PC-3 (cell line): ENCODE measurements around the gene OR6N2. TPM values are rescaled to one million over a fixed set of nuclear protein-coding genes. Genes with fewer than 3 reads are reported as not detected.

Experiments used
- ATAC-seq: fragments of 200-7000 bp; cut with Tn5 transposase; 2 replicates; pipeline ENCODE4 v1.9.1; 2020; ENCODE audit warnings: mild to moderate bottlenecking, moderate library complexity
- BruUV-seq: library from RNA; stranded (reverse); fragments of 400-500 nt; replicated peaks from 2 replicates; lab custom pipeline; 2021; lab: Mats Ljungman, UMichigan
- CTCF ChIA-PET: fragments of 300-600 bp; sonication (Branson Sonifier 250); formaldehyde crosslinking; loops from one replicate; lab custom pipeline; 2022; ENCODE audit warnings: antibody characterized with exemption; lab: Charles Lee
- POLR2A ChIA-PET: fragments of 300-600 bp; sonication (Branson Sonifier 250); formaldehyde crosslinking; loops from one replicate; lab custom pipeline; 2022; ENCODE audit warnings: antibody characterized with exemption; ENCODE audit not compliant: unreplicated experiment; lab: Charles Lee
- DNase-seq: peaks from one replicate; pipeline ENCODE4 v3.0.0-alpha.2; 2015
- H2AFZ ChIP-seq: fragments of 300-600 bp; sonication (generic); 2 replicates; pipeline ENCODE4 v1.6.0; 2016; ENCODE audit warnings: antibody characterized with exemption, low read length
- H3F3A ChIP-seq: fragments of 300-600 bp; sonication (generic); one replicate; pipeline ENCODE4 v1.6.0; 2017; ENCODE audit warnings: antibody characterized with exemption, low read length, control low read depth, mild to moderate bottlenecking; ENCODE audit not compliant: unreplicated experiment
- H3K27ac ChIP-seq: fragments of 300-600 bp; sonication (generic); 2 replicates; pipeline ENCODE4 v1.5.1; 2016; ENCODE audit warnings: mild to moderate bottlenecking, low read length
- H3K27me3 ChIP-seq: fragments of 300-600 bp; sonication (generic); 2 replicates; pipeline ENCODE4 v1.6.1; 2016; ENCODE audit warnings: low read length, mixed read lengths
- H3K36me3 ChIP-seq: fragments of 300-600 bp; sonication (generic); 2 replicates; pipeline ENCODE4 v1.6.1; 2016; ENCODE audit warnings: low read depth, mixed run types, low read length, mixed read lengths
- H3K4me1 ChIP-seq: fragments of 300-600 bp; sonication (generic); 2 replicates; pipeline ENCODE4 v1.5.1; 2016; ENCODE audit warnings: low read length; ENCODE audit not compliant: insufficient read depth
- H3K4me2 ChIP-seq: fragments of 300-600 bp; sonication (generic); 2 replicates; pipeline ENCODE4 v1.6.0; 2016; ENCODE audit warnings: low read length
- H3K4me3 ChIP-seq: fragments of 300-600 bp; sonication (generic); 2 replicates; pipeline ENCODE4 v1.5.1; 2016; ENCODE audit warnings: mild to moderate bottlenecking, low read length, mixed read lengths
- H3K79me2 ChIP-seq: fragments of 300-600 bp; sonication (generic); 2 replicates; pipeline ENCODE4 v1.6.1; 2017; ENCODE audit warnings: low read length, mixed read lengths
- H3K9ac ChIP-seq: fragments of 300-600 bp; sonication (generic); 2 replicates; pipeline ENCODE4 v1.6.0; 2016; ENCODE audit warnings: mild to moderate bottlenecking, low read length
- H3K9me2 ChIP-seq: fragments of 300-600 bp; sonication (generic); replicated peaks from 2 replicates; pipeline ENCODE4 v1.6.1; 2016; ENCODE audit warnings: mixed run types, low read length, mixed read lengths
- H3K9me3 ChIP-seq: fragments of 300-600 bp; sonication (generic); 2 replicates; pipeline ENCODE4 v1.6.1; 2016; ENCODE audit warnings: low read length, mixed read lengths
- H4K20me1 ChIP-seq: fragments of 300-600 bp; sonication (generic); 2 replicates; pipeline ENCODE4 v1.6.1; 2016; ENCODE audit warnings: low read length, mixed read lengths
- CTCF ChIP-seq: fragments of 300-600 bp; sonication (generic); conservative IDR thresholded peaks from 2 replicates; pipeline ENCODE4 v1.5.1; 2017; ENCODE audit warnings: antibody characterized with exemption, low read depth, mild to moderate bottlenecking, low read length
- EZH2 ChIP-seq: fragments of 300-600 bp; sonication (generic); IDR thresholded peaks from one replicate; pipeline ENCODE4 v1.6.1; 2017; ENCODE audit warnings: antibody characterized with exemption, mild to moderate bottlenecking, low read length; ENCODE audit not compliant: unreplicated experiment
- EZH2phosphoT487 ChIP-seq: fragments of 300-600 bp; sonication (generic); IDR thresholded peaks from 2 replicates; pipeline ENCODE4 v1.6.1; 2018; ENCODE audit warnings: mild to moderate bottlenecking, antibody characterized with exemption, low read length, borderline replicate concordance
- intact Hi-C: fragments of 100-400 bp; cut with micrococcal nuclease; formaldehyde crosslinking; loops from 2 replicates; pipeline ENCODE4 v1.9.0; 2023
- total RNA-seq: library from RNA; depleted of rRNA; stranded (reverse); fragments of >200 nt; gene quantifications from 2 replicates; pipeline ENCODE4 v1.2.3, GENCODE V29; 2014

Gene OR6N2
- total RNA-seq, 1 experiment from 2014 or later, result not detected

- BruUV-seq, result no TSS peak
- intact Hi-C loops, result no loop called here
- Histone ChIP-seq H3K27me3 (no peaks in the 10 kb centered on the region), H3K4me2 (no peak overlapping the region), H3K27ac (no peak overlapping the region), H3K9me2 (no peaks in the 10 kb centered on the region), H3K79me2 (no peaks in the 10 kb centered on the region), H3K4me1 (no peaks in the 10 kb centered on the region), H3F3A (no peaks in the 10 kb centered on the region), H3K36me3 (no peaks in the 10 kb centered on the region), H3K9ac (no peak overlapping the region), H3K4me3 (no peak overlapping the region), H3K9me3 (no peaks in the 10 kb centered on the region), H4K20me1 (no peaks in the 10 kb centered on the region), H2AFZ (no peak overlapping the region)
- TF ChIP-seq EZH2phosphoT487 (no peak), CTCF (no peak), EZH2 (no peak)
- ChIA-PET CTCF (no interaction called here), POLR2A (interaction anchor here (0.6 kb wide), 1 partner anchor 342 kb away, joined by 4 read pairs; no protein-coding TSS in a partner anchor)
- no peak for ATAC-seq
- DNase-seq, result no peak
Observed at GRCh38 chr1:158731707-158732106, 49.3 kb downstream of the OR6N2 start.

GRCh38 chr1:158730453-158730852, 50.6 kb downstream of the OR6N2 start:
- 0 out of 2 replicates have a peak, but pooled peaks cover 5% of the 10 kb centered on the region for H3K27me3 ChIP-seq
- no TSS peak for BruUV-seq
- intact Hi-C loops, result no loop called here
- H3K9me3 ChIP-seq, result no peaks in the 10 kb centered on the region
- no peaks in the 10 kb centered on the region for H3K79me2 ChIP-seq
- H3K4me3 ChIP-seq, result no peak overlapping the region
- no peak overlapping the region for H3K4me2 ChIP-seq
- no peak overlapping the region for H3K9ac ChIP-seq
- no peaks in the 10 kb centered on the region for H3K4me1 ChIP-seq
- DNase-seq (no peak), ATAC-seq (no peak)
- no peaks in the 10 kb centered on the region for H3K9me2 ChIP-seq
- CTCF ChIA-PET, result no interaction called here
- H3K36me3 ChIP-seq, result no peaks in the 10 kb centered on the region
- H3F3A ChIP-seq, result no peaks in the 10 kb centered on the region
- POLR2A ChIA-PET, result no interaction called here
- H3K27ac ChIP-seq, result no peak overlapping the region
- H2AFZ ChIP-seq, result no peak overlapping the region
- no peaks in the 10 kb centered on the region for H4K20me1 ChIP-seq
- TF ChIP-seq CTCF (no peak), EZH2phosphoT487 (no peak), EZH2 (no peak)

GRCh38 chr1:158728510-158729225, 52.3 kb downstream of the OR6N2 start:
- no peaks in the 10 kb centered on the region for H3K79me2 ChIP-seq
- H3K9me3 ChIP-seq, result no peaks in the 10 kb centered on the region
- H3F3A ChIP-seq, result no peaks in the 10 kb centered on the region
- no peak overlapping the region for H3K27ac ChIP-seq
- TF ChIP-seq EZH2 (no peak), CTCF (no peak), EZH2phosphoT487 (no peak)
- DNase-seq (no peak), ATAC-seq (no peak)
- ChIA-PET CTCF (no interaction called here), POLR2A (no interaction called here)
- H3K4me2 ChIP-seq, result no peak overlapping the region
- H3K9me2 ChIP-seq, result no peaks in the 10 kb centered on the region
- H3K4me3 ChIP-seq, result no peak overlapping the region
- intact Hi-C loops, result no loop called here
- H3K27me3 ChIP-seq, result peaks cover 18% of the 10 kb centered on the region; the same call in 1 of the 2 replicates
- H3K9ac ChIP-seq, result no peak overlapping the region
- H3K4me1 ChIP-seq, result no peaks in the 10 kb centered on the region
- no TSS peak for BruUV-seq
- H3K36me3 ChIP-seq, result no peaks in the 10 kb centered on the region
- H4K20me1 ChIP-seq, result no peaks in the 10 kb centered on the region
- H2AFZ ChIP-seq, result no peak overlapping the region
